GM06990 (cell line): Measurements from ENCODE around the gene SAMD8.

Source experiments
- DNase-seq: peaks from one replicate; pipeline ENCODE4 v3.0.0-alpha.2; 2011; ENCODE audit not compliant: insufficient read length; ENCODE audit errors: extremely low read depth
- H3K27me3 ChIP-seq: replicated peaks from 2 replicates; pipeline ENCODE4 v1.6.0; 2011; ENCODE audit warnings: low read length; ENCODE audit not compliant: control insufficient read depth, insufficient read depth
- H3K36me3 ChIP-seq: 2 replicates; pipeline ENCODE4 v1.5.1; 2011; ENCODE audit warnings: low read length; ENCODE audit not compliant: control insufficient read depth, insufficient read depth
- H3K4me3 ChIP-seq: replicated peaks from 2 replicates; pipeline ENCODE4 v1.5.1; 2011; ENCODE audit warnings: low read depth, mild to moderate bottlenecking, control low read depth, low read length
- CTCF ChIP-seq: IDR thresholded peaks from 2 replicates; pipeline ENCODE4 v1.5.1; 2011; ENCODE audit warnings: low read length, control low read depth, mild to moderate bottlenecking, inconsistent platforms; ENCODE audit not compliant: insufficient read depth, poor library complexity, severe bottlenecking

SAMD8 gene

GRCh38 chr10:75080554-75080953 lies 30.9 kb upstream of the SAMD8 start:
- no peak for DNase-seq
- no peaks in the 10 kb centered on the region for H3K27me3 ChIP-seq
- H3K4me3 ChIP-seq = no peak overlapping the region
- H3K36me3 ChIP-seq = no peaks in the 10 kb centered on the region
- TF ChIP-seq CTCF = no peak

- DNase-seq = no peak
- no peak for TF ChIP-seq CTCF
- Histone ChIP-seq H3K4me3 (no peak overlapping the region), H3K27me3 (no peaks in the 10 kb centered on the region), H3K36me3 (no peaks in the 10 kb centered on the region)
These were observed 30.1 kb upstream of the SAMD8 start for GRCh38 chr10:75081379-75081778.

- no peaks in the 10 kb centered on the region for H3K27me3 ChIP-seq
- no peak for DNase-seq
- H3K4me3 ChIP-seq = no peak overlapping the region
- no peak for TF ChIP-seq CTCF
- no peaks in the 10 kb centered on the region for H3K36me3 ChIP-seq
These were observed 27.3 kb upstream of the SAMD8 start for GRCh38 chr10:75083972-75084833.

GRCh38 chr10:75084834-75085384 lies 26.5 kb upstream of the SAMD8 start:
- Histone ChIP-seq H3K27me3 (no peaks in the 10 kb centered on the region), H3K36me3 (no peaks in the 10 kb centered on the region), H3K4me3 (no peak overlapping the region)
- TF ChIP-seq CTCF = no peak
- DNase-seq = no peak

- TF ChIP-seq CTCF = no peak
- no peak overlapping the region for H3K4me3 ChIP-seq
- H3K36me3 ChIP-seq = no peaks in the 10 kb centered on the region
- no peaks in the 10 kb centered on the region for H3K27me3 ChIP-seq
- no peak for DNase-seq
These were observed 25.1 kb upstream of the SAMD8 start for GRCh38 chr10:75086278-75086934.
